HUES64 (cell line): ENCODE results near the gene MAGI1.
A peak's percentile ranks its signal among the peaks of the same experiment; 100 is the strongest.

Experiments used
- H3K27ac ChIP-seq: 2 replicates; pipeline ENCODE4 v1.7.0; 2013; ENCODE audit warnings: low read depth, low read length, inconsistent platforms
- H3K27me3 ChIP-seq: 2 replicates; pipeline ENCODE4 v1.6.1; 2013; ENCODE audit warnings: mild to moderate bottlenecking, low read length; ENCODE audit not compliant: insufficient read depth
- H3K36me3 ChIP-seq: 2 replicates; pipeline ENCODE4 v1.6.1; 2013; ENCODE audit warnings: mild to moderate bottlenecking, low read length; ENCODE audit not compliant: insufficient read depth
- H3K4me1 ChIP-seq: 2 replicates; pipeline ENCODE4 v1.6.1; 2013; ENCODE audit warnings: mild to moderate bottlenecking, low read length, moderate library complexity; ENCODE audit not compliant: insufficient read depth
- H3K4me3 ChIP-seq: 2 replicates; pipeline ENCODE4 v1.5.1; 2013; ENCODE audit warnings: mild to moderate bottlenecking, low read length, moderate library complexity
- H3K9ac ChIP-seq: 2 replicates; pipeline ENCODE4 v1.6.1; 2013; ENCODE audit warnings: mild to moderate bottlenecking, low read depth, low read length
- H3K9me3 ChIP-seq: 2 replicates; pipeline ENCODE4 v1.6.1; 2013; ENCODE audit warnings: low read depth, low read length; ENCODE audit not compliant: insufficient read depth
- WGBS: fragments of 150-250, 120-280 bp; methylation state at CpG from one replicate; pipeline ENCODE4 v1.1.7; 2013; ENCODE audit warnings: missing lambda C conversion rate; 5-methylcytosine and 5-hydroxymethylcytosine counted together

MAGI1 gene

GRCh38 chr3:65922441-65922840 is 116.3 kb downstream of the MAGI1 start:
- H3K9me3 ChIP-seq, result peaks cover 3% of the 10 kb centered on the region
- H3K36me3 ChIP-seq, result no peaks in the 10 kb centered on the region

GRCh38 chr3:65919826-65920225 is 118.9 kb downstream of the MAGI1 start:
- no peak overlapping the region for H3K4me3 ChIP-seq
- no peak overlapping the region for H3K27ac ChIP-seq
- peaks cover 10% of the 10 kb centered on the region for H3K9me3 ChIP-seq
- H3K9ac ChIP-seq, result no peak overlapping the region
- H3K27me3 ChIP-seq, result no peaks in the 10 kb centered on the region
- H3K4me1 ChIP-seq, result peaks cover 5% of the 10 kb centered on the region
- 95% methylated on average over 2 of the region's 2 CpGs for WGBS
- H3K36me3 ChIP-seq, result no peaks in the 10 kb centered on the region

More at GRCh38 chr3:65922441-65922840, 116.3 kb downstream of the MAGI1 start:
- Histone ChIP-seq H3K4me1 (peaks cover 16% of the 10 kb centered on the region), H3K4me3 (no peak overlapping the region), H3K27ac (no peak overlapping the region), H3K27me3 (no peaks in the 10 kb centered on the region), H3K9ac (no peak overlapping the region)
- 95% methylated on average over 2 of the region's 2 CpGs for WGBS

- H3K27ac ChIP-seq, result no peak overlapping the region
- H3K9me3 ChIP-seq, result peaks cover 10% of the 10 kb centered on the region
- H3K27me3 ChIP-seq, result no peaks in the 10 kb centered on the region
- H3K4me1 ChIP-seq, result peaks cover 8% of the 10 kb centered on the region
- no peak overlapping the region for H3K4me3 ChIP-seq
- no peaks in the 10 kb centered on the region for H3K36me3 ChIP-seq
- WGBS, result 95% methylated on average over 2 of the region's 2 CpGs
- no peak overlapping the region for H3K9ac ChIP-seq
Observed at GRCh38 chr3:65915477-65915876, 123.2 kb downstream of the MAGI1 start.

GRCh38 chr3:65914740-65915367 is 123.9 kb downstream of the MAGI1 start:
- Histone ChIP-seq H3K4me1 (peaks cover 8% of the 10 kb centered on the region), H3K36me3 (no peaks in the 10 kb centered on the region), H3K4me3 (no peak overlapping the region), H3K27me3 (no peaks in the 10 kb centered on the region), H3K9ac (no peak overlapping the region), H3K9me3 (peaks cover 10% of the 10 kb centered on the region), H3K27ac (no peak overlapping the region)
- WGBS, result 93% methylated on average over 2 of the region's 3 CpGs

GRCh38 chr3:65914032-65914739 is 124.5 kb downstream of the MAGI1 start:
- WGBS, result 75% methylated on average over 5 of the region's 5 CpGs

GRCh38 chr3:65912647-65913046 is 126.1 kb downstream of the MAGI1 start:
- Histone ChIP-seq H3K9ac (no peak overlapping the region), H3K27me3 (no peaks in the 10 kb centered on the region), H3K9me3 (peaks cover 9% of the 10 kb centered on the region), H3K36me3 (no peaks in the 10 kb centered on the region), H3K27ac (no peak overlapping the region), H3K4me3 (no peak overlapping the region), H3K4me1 (peaks cover 13% of the 10 kb centered on the region)
- 94% methylated on average over 1 of the region's 1 CpG for WGBS

More at GRCh38 chr3:65914032-65914739, 124.5 kb downstream of the MAGI1 start:
- no peak overlapping the region for H3K9ac ChIP-seq
- H3K4me3 ChIP-seq, result no peak overlapping the region
- H3K4me1 ChIP-seq, result peaks cover 8% of the 10 kb centered on the region
- H3K27me3 ChIP-seq, result no peaks in the 10 kb centered on the region
- H3K36me3 ChIP-seq, result no peaks in the 10 kb centered on the region
- peaks cover 10% of the 10 kb centered on the region for H3K9me3 ChIP-seq
- no peak overlapping the region for H3K27ac ChIP-seq

GRCh38 chr3:65908588-65908987 is 130.1 kb downstream of the MAGI1 start:
- H3K4me3 ChIP-seq, result no peak overlapping the region
- H3K27ac ChIP-seq, result no peak overlapping the region
- H3K27me3 ChIP-seq, result no peaks in the 10 kb centered on the region
- H3K36me3 ChIP-seq, result no peaks in the 10 kb centered on the region
- WGBS, result 93% methylated on average over 4 of the region's 4 CpGs
- no peak overlapping the region for H3K9ac ChIP-seq
- peaks cover 12% of the 10 kb centered on the region for H3K4me1 ChIP-seq
- H3K9me3 ChIP-seq, result no peaks in the 10 kb centered on the region

GRCh38 chr3:65907232-65908130 is 131.2 kb downstream of the MAGI1 start:
- peaks cover 21% of the 10 kb centered on the region for H3K4me1 ChIP-seq
- no peaks in the 10 kb centered on the region for H3K9me3 ChIP-seq
- no peak overlapping the region for H3K4me3 ChIP-seq
- no peaks in the 10 kb centered on the region for H3K36me3 ChIP-seq
- 64% methylated on average over 9 of the region's 9 CpGs for WGBS
- H3K9ac ChIP-seq, result no peak overlapping the region
- H3K27me3 ChIP-seq, result no peaks in the 10 kb centered on the region
- H3K27ac ChIP-seq, result no peak overlapping the region

- no peaks in the 10 kb centered on the region for H3K27me3 ChIP-seq
- H3K9ac ChIP-seq, result no peak overlapping the region
- H3K9me3 ChIP-seq, result no peaks in the 10 kb centered on the region
- H3K36me3 ChIP-seq, result no peaks in the 10 kb centered on the region
- H3K4me3 ChIP-seq, result no peak overlapping the region
- no peak overlapping the region for H3K27ac ChIP-seq
- peaks cover 37% of the 10 kb centered on the region for H3K4me1 ChIP-seq
- 93% methylated on average over 2 of the region's 2 CpGs for WGBS
Observed at GRCh38 chr3:65905771-65906170, 132.9 kb downstream of the MAGI1 start.

GRCh38 chr3:65904016-65904415 is 134.7 kb downstream of the MAGI1 start:
- Histone ChIP-seq H3K9me3 (no peaks in the 10 kb centered on the region), H3K9ac (no peak overlapping the region), H3K27ac (no peak overlapping the region), H3K36me3 (no peaks in the 10 kb centered on the region), H3K4me3 (no peak overlapping the region), H3K27me3 (no peaks in the 10 kb centered on the region), H3K4me1 (peaks cover 40% of the 10 kb centered on the region)

- H3K9ac ChIP-seq, result no peak overlapping the region
- peaks cover 32% of the 10 kb centered on the region for H3K4me1 ChIP-seq
- no peaks in the 10 kb centered on the region for H3K27me3 ChIP-seq
- no peaks in the 10 kb centered on the region for H3K9me3 ChIP-seq
- H3K36me3 ChIP-seq, result no peaks in the 10 kb centered on the region
- H3K4me3 ChIP-seq, result peak overlapping the region; percentile 23
- WGBS, result 4% methylated on average over 8 of the region's 8 CpGs
- peak overlapping the region; percentile 76 for H3K27ac ChIP-seq
Observed at GRCh38 chr3:65902304-65902793, 136.4 kb downstream of the MAGI1 start.
